SIG-M5 treated with dmso at 0.1 percent for 504 hours (cell line): ENCODE measurements around the gene SGCG.
"Not testable (repeated sequence)": the region's sequence is repeated elsewhere in the genome, so short reads cannot be mapped to it uniquely, and the experiment has no call there.

Source experiments
- DNase-seq: peaks from one replicate; lab custom pipeline; 2025; ENCODE audit not compliant: unreplicated experiment; lab: John Stamatoyannopoulos, UW

Gene SGCG

DNA sequence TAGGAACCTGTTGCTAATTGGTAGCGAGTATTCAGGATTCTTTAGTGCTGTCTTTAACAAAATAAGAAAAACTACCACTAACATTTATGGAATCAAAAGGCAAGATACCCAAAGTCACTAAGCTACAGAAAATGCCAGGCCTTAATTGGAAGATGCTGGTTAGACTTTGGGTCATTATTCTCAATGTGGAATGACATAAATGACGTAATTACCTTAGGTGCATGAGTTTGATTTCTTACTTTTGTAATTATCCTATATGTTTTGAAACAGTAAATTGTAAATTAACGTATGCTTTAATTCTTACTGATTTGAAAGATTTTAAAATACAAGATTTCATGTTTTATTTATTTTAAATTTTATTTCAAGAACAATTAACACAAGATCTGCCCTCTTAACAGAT is 25.0 kb downstream of the SGCG start:
- no peak for DNase-seq

DNA sequence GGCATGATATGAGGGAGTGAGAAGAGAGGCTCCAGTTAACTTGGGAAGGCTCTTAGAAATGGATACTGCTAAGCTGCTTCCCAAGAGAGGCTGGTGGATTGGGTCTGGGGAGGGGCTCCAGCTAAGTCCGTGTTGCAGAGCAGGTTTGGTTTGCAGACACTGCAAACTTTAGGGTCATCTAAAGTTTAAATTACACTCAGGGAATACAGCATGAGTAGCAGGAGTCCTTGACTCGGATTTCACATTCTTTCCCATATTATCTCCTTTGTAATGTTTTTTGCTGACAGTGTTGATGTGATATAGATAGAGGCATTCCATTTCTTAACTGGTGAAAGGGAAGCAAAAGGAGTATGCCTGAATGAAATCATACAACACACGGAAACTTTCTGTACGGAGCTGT is 31.9 kb downstream of the SGCG start:
- peak; percentile 70 for DNase-seq

DNA sequence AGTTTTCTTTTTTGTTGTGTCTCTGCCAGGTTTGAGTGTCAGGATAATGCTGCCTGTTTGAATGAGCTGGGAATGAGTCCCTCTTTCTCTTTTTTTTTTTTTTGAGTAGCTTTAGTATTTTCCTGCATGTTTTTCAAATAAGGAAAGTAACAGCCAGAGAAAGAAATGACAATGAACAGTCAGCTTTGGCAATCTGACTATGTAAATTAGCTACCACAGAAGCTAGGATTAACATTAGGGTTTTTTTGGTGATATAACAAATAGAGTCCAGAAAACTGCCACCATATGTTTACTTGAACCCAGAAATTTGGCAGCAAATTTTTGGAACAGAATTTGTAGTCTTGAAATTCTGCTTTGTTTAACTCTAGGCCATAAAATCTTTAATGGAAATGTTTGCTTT is 50.5 kb downstream of the SGCG start:
- DNase-seq, result no peak

DNA sequence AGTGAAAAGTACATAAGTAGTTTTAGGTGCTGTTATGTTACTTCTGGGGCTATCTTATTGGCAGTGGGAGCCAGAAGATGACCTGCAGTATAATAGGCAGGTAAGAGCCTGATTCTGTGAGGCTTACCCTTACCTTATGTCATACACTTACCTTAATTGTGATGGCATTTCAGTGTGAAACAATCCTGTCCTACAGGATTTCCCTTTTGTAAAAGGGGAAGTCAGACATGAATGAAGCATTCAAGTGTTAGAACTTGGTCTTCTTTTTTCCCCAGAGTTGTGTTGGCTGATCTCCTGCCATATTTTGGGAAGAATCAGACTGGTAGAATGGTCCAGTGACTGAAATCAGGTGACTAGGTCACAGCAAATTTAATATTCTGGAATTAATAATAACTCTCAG is 55.2 kb downstream of the SGCG start:
- DNase-seq, result no peak

DNA sequence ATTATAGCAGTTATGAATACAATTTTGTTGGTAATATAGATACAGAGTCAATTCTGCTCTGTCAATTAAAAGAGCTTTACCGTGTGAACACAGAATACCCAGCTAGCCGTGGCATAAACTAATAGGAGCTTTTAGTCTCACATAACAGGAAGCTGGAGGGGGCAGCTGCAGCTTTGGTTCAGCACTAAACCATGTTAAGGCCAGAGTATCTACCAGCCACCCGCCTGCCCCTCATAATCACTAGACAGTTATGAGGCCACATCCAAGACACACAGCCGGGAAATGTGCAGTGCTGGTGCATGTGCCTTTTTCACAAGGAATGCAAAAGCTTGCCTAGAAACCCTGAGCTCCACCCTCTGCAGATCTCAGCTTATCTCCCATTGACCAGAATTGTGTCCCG is 62.3 kb downstream of the SGCG start:
- no peak for DNase-seq

DNA sequence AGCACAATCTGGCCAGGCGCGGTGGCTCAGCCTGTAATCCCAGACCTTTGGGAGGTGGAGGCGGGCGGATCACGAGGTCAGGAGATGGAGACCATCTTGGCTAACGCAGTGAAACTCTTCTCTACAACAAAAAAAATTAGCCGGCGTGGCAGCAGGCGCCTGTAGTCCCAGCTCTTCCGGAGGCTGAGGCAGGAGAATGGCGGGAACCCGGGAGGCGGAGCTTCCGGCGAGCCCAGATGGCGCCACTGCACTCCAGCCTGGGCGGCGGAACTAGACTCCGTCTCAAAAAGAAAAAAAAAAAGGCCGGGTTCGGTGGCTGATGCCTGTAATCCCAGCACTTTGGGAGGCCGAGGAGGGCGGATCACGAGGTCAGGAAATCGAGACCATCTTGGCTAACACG is 67.6 kb downstream of the SGCG start:
- DNase-seq, result not testable (repeated sequence)

DNA sequence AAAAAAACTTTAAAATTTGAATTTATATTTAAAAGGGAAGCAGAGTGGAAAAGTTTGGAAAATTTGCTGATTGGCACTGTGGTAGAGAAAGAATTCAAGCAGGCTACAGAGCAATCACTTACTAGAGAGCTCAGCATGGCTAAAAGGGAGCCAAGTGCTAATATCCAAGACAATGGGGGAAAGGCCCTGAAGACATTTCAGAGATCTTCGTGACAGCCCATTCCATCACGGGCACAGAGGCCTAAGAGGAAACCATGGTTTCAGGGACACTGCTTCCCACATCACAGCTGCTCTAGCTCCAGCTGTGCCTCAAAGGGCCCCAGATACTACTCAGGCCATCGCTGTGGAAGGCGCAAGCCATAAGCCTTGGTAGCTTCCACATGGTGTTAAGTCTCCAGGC is 73.7 kb downstream of the SGCG start:
- no peak for DNase-seq

DNA sequence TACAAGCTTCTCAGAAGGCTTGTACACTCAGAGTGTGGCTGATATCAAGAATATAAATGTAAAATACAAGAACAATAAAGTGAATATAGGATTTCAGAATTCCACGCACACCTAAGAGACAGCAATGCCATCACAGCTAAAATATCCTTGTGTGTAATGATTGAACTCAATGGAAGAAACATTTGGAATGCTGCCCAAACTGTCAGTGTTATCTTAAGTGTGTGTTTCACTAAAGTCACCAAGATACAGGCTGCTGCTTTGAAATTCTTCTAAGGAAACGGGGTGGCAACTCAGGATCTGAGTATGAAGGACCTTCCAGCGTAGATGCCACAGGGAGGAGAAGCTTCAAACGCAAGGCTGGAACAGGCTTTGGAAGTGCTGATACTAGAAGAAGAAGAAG is 86.8 kb downstream of the SGCG start:
- no peak for DNase-seq

DNA sequence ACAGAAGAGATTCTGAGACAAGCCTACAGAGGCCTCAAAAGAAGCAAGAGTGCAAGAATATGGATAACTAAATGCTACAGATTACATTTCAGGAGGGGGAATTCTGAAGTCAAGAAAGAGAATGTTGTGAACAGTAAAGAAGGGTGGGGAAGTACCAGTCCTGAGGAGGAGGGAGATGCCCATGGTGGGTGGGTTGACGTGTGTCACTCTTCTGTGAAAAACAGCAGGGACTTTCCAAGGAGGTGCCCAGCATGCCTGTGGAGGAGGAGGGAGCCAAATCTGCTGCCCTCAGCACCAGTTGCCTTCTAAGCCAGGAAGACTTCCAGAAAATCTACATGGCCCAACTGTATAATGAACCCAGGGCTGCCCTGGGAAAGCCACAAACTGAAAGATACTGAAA is 87.7 kb downstream of the SGCG start:
- DNase-seq, result no peak

DNA sequence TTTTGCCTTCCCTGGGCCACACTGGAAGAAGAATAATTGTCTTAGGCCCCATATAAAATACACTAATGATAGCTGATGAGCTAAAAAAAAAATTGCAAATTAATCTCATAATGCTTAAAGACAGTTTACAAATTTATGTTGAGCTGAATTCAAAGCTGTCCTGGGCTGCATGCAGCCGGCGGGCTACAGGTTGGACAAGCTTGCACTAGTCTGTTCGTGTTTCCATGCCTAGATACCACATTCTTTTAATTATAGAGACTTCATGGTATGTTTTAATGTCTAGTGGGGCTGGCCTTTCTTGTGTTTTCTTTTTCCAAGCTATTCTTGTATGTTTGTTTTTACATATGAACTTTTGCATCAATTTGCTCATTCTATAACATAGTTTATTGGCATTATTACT is 90.6 kb downstream of the SGCG start:
- no peak for DNase-seq

DNA sequence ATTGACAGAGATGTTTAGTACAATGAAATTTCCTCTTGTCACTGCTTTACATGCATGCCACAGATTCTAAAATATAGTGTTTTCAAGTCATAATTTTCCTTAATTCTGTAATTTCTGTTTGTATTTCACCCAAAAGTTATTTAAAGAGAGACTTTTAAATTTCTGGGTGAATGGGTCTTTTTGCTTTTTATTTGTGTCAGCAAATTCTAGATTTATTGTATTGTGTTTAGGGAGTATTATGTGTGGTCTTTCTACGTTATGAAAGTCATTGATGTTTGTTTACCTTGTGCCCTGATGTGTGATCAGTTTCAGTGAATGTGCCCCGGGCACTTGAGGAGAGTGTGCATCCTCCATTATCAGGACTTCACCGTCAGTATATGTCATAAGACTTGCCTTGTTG is 92.7 kb downstream of the SGCG start:
- DNase-seq, result no peak

DNA sequence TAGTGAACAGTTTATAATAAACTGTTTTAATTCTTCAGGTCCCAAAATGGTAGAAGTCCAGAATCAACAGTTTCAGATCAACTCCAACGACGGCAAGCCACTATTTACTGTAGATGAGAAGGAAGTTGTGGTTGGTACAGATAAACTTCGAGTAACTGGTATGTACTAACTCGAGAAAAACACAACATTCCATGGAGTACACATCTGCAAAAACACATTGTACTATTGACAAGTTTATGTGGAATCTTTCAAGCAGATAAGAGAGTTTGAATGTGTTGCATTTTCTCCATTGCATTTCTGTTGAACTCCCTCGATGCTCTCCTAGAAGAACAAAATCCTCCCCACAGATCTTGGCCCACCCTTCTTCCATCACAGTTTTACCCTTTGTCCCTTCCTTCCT is 98.5 kb downstream of the SGCG start:
- no peak for DNase-seq

DNA sequence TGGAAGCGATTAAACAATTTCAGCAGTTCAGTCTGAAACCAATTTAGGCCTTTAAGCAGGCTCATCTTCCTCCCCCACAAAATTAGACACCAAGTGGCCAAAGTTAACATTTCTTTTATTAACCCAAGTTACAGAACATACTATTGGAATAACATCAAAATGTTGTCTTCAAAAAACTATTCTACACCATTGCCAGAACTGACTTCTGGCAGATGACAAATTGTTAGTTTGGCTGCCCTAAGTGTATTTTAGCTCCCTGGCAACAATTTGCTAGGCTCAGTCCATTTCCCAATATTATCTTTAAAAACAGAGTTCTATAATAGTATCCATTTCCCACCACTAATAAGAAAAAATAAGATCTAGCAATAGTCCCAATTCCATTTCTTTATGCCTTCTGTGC is 107.8 kb downstream of the SGCG start:
- DNase-seq, result no peak

DNA sequence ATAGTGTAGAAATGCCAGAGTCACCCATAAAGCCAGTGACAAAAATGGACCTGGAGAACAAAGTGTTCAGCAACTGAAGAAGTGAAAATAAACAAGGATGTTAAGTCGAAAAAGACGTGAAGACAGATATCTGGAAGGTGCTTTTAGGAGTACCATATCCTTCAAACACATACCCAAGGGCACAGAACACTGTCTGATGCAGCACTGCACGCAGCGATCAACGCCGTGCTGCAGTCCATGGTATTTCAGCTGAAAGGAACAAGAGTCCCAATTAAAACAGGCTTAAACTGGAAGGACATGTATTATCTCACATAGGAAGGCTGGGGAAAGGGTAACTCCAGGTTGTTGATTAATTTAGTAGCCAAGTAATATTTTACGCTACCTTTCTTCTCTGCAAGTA is 108.2 kb downstream of the SGCG start:
- DNase-seq, result no peak

DNA sequence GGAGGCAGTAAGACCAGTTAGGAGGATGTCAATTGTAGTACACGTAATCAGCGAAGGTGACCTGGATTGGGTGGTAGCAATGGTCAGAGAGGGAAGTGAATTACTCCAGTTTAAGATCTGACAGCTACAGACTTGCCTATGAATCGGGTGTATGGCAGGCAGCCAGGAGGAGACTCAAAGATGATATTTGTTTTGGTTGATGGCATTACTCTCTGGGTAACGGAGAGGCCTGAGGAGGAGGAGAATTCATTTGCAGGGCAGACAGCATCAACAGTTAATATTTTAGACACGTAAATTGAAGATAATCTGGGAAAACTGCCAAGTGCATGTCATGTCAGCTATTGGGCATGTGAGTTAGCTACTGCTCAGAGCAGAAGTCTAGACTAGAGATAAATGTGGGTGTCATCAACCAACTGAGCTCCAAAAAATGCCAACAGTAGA is 109.2 kb downstream of the SGCG start:
- no peak for DNase-seq

DNA sequence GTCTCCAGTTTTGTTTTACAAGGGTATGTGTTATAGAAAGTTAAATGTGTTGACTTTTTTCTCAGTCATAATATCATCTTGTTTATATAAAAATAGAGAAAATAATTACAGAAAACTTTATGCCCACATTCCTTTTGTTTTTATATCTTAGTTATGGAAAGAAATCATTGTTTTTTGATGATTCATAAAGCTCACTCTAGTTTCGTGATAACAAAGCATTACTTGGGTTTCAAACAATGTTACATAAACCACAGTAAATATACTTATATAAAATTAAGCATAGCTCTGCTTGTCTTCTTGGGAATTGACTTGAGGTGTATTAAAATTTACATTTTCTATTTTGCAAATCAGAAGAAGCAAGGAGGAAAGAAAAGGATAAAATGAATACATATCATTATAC is 111.8 kb downstream of the SGCG start:
- DNase-seq, result no peak

DNA sequence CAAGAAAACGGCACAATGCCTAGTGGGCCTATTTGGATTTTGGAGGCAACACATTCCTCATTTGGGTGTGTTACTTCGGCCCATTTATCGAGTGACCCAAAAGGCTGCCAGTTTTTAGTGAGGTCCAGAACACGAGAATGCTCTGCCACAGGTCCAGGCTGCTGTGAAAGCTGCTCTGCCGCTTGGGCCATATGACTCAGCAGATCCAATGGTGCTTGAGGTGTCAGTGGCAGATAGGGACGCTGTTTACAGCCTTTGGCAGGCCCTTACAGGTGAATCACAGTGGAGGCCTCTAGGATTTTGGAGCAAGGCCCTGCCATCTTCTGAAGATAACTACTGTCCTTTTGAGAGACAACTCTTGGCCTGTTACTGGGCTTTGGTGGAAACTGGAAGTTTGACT is 134.1 kb downstream of the SGCG start:
- not testable (repeated sequence) for DNase-seq

DNA sequence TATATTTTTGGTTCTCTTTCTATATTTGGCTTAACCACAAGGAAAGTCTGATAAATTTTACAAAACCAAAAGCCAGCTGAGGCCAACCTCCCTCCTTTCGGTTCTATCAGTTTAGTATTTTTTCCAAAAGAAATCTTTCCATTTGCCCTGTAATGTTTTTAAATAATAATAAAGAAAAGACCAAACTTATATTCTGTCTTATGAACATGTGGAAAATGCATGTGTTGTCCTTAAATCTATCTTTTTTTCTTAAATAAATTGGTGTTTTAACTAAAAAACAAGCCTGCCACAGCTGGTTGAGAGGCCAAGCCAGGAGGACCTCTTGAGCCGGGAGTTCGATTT is 139.1 kb downstream of the SGCG start:
- DNase-seq, result no peak

DNA sequence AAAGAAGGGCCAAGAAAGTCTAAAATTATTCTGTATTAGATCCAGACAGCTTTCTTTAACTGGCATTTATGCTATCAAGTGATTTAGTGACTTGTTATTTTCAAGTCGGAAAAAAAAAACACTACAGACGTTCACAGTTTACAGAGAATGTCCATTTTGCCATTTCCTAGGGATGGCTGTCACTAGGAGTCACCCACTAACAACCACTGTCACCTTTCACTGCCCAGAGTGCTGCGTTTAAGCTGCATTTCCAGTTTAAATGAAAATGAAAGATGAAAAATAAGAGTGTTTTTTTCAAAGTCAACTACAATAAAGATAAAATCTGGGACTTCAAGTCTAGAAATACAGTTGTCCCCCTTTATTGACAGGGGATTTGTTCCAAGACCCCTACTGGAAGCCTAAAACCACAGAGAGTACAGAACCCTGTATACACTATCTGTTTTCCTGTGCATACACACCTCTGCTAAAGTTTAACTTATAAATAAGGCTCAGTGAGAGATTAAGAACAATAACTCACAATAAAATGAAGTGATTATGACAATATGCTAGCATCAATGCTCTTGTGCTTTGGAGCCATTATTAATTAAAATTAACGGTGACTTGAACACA is 140.3 kb downstream of the SGCG start:
- no peak for DNase-seq

DNA sequence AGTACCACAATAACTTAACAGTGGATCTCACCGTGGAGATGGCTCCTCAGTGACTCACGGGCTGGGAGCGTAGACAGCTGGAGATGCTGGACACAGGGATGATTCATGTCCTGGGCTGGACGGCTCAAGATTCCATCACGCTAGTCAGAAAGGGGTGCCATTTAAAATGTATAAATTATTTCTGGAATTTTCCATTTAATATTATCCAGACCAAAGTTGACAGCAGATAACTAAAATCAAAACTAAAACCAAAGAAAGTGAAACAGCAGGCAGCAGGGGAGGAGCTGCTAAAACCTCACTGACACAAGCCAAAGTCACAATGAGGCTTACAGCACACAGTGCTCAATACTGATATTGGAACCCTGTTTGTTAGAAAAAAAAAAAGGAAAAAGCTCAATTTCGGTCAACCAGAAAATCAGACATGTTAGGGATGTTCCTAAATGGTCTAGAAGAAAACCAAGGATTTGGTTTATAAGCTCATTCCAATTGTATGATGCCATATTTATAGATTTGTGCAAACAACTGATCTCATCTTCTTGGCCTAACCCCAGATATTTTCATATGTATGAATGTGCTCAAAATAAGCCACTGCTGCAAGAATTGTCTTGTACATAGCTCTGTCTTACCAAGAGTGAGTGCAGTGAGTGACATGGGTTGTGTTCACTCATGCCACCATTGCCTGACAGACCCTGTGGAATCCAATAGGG is 140.9 kb downstream of the SGCG start:
- DNase-seq, result no peak

DNA sequence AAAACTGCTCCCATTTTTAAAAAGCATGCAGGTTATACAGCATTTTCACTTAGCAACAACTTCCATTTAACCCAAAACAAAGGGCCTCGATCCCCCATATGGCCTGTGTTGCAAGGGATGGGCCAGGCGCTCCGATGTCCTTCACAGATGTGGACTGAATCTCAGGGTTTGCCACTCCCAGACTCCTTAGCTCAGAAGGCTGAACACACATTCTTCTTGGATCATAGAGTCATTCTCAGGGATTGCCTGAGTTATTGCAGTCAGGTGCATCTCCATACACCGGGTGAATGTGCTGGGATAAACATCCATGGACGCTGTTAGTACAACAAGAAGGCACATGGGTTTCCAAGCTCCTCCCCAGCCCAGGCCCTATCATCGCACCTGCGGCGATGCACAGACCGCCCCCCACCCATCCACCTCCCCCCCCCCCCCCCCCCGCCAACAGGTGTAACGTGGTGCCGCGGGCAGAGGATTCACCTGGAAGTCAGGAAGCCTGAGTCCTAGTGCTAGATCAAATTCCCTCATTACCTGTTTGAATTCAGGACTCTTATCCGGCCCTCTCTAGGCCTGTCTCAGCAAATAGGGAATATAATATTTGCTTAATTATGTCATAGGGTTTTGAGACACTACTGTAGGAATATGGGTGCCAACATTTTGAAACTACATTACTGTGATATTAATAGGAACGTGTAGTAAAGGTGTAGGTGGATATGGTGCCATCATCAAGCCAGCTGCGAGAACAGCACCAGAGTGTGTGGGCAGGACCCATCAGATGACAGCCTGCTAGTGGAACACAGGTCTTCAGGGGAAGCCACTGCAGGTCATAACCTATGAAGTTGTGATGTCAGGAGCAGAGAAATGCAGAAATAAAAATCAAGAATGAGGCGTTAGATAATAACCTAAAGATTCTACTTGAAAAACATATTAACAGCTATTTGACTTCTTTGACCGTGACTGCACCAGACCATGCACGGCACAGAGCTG is 141.9 kb downstream of the SGCG start:
- DNase-seq, result no peak
